HG03196 (cell line): ENCODE measurements around the gene AKAIN1.

Experiments
- ATAC-seq: cut with Tn5 transposase; IDR thresholded peaks from one replicate; pipeline ENCODE4 v1.9.1; 2021; ENCODE audit not compliant: unreplicated experiment

Gene AKAIN1

GRCh38 chr18:5097116-5097703 is 99.8 kb downstream of the AKAIN1 start:
- ATAC-seq, result no peak

GRCh38 chr18:5095239-5095638 is 101.8 kb downstream of the AKAIN1 start:
- ATAC-seq, result no peak

GRCh38 chr18:5093902-5094301 is 103.2 kb downstream of the AKAIN1 start:
- no peak for ATAC-seq
